ENCODE results near the gene PODN. TPM values are rescaled to one million over a fixed set of nuclear protein-coding genes. Genes with fewer than 3 reads are reported as not detected.

PODN gene
- total RNA-seq, 1 experiment from 2014 or later, result 0.23 TPM

- DNase-seq (ENCODE audit: low read depth, low spot score) (no peak), ATAC-seq (no peak)
- no peaks in the 10 kb centered on the region for H3K36me3 ChIP-seq (ENCODE audit: control insufficient read depth, insufficient read depth, low read length)
- H3K27me3 ChIP-seq (ENCODE audit: control insufficient read depth, insufficient read depth, low read length), result no peaks in the 10 kb centered on the region
- CTCF ChIA-PET, result interaction anchor here (0.6 kb wide), 1 partner anchor 39 kb away, joined by 5 read pairs; no protein-coding TSS in a partner anchor
- H3K4me3 ChIP-seq (ENCODE audit: low read depth in 2 of 2, low read length in 2 of 2), result no peak overlapping the region
- TF ChIP-seq POLR2AphosphoS5 (IDR thresholded peaks at IDR 0.05; ENCODE audit: low read depth, low read length) (no peak), CTCF (IDR thresholded peaks at IDR 0.05) (no peak), TCF7L2 (IDR thresholded peaks at IDR 0.05; ENCODE audit: low read depth, low read length) (no peak), REST (IDR thresholded peaks at IDR 0.05; ENCODE audit: insufficient read depth in 1 of 2, low read depth in 2 of 2, low read length in 1 of 2) (no peak)
- intact Hi-C loops (cut with micrococcal nuclease; ENCODE audit: unreplicated experiment) (no loop called here), in situ Hi-C loops (cut with HindIII; ENCODE audit: low pct_unique_long_range_greater_than_20kb, low sequenced_read_pairs) (no loop called here)
- H3K4me1 ChIP-seq (ENCODE audit: control insufficient read depth, insufficient read depth, low read length), result no peaks in the 10 kb centered on the region
- H3K27ac ChIP-seq (ENCODE audit: low read length), result no peak overlapping the region
- POLR2A ChIA-PET, result no interaction called here
- BruUV-seq (replicated peaks), result no TSS peak
- H3K9me3 ChIP-seq (ENCODE audit: control insufficient read depth, insufficient read depth, low read depth, low read length), result no peaks in the 10 kb centered on the region
These were observed 19.5 kb downstream of the PODN start for GRCh38 chr1:53081384-53082066.

- ATAC-seq, result no peak
- in situ Hi-C loops (cut with HindIII; ENCODE audit: low pct_unique_long_range_greater_than_20kb, low sequenced_read_pairs) (no loop called here), intact Hi-C loops (cut with micrococcal nuclease; ENCODE audit: unreplicated experiment) (no loop called here)
- H3K4me1 ChIP-seq (ENCODE audit: control insufficient read depth, insufficient read depth, low read length), result no peaks in the 10 kb centered on the region
- ChIA-PET CTCF (no interaction called here), POLR2A (no interaction called here)
- H3K36me3 ChIP-seq (ENCODE audit: control insufficient read depth, insufficient read depth, low read length), result no peaks in the 10 kb centered on the region
- TF ChIP-seq TCF7L2 (IDR thresholded peaks at IDR 0.05; ENCODE audit: low read depth, low read length) (no peak), REST (IDR thresholded peaks at IDR 0.05; ENCODE audit: insufficient read depth in 1 of 2, low read depth in 2 of 2, low read length in 1 of 2) (no peak), POLR2AphosphoS5 (IDR thresholded peaks at IDR 0.05; ENCODE audit: low read depth, low read length) (no peak), CTCF (IDR thresholded peaks at IDR 0.05) (no peak), SIN3A (IDR thresholded peaks at IDR 0.05; ENCODE audit: borderline replicate concordance, insufficient read depth, low read depth, low read length) (no peak)
- no peaks in the 10 kb centered on the region for H3K27me3 ChIP-seq (ENCODE audit: control insufficient read depth, insufficient read depth, low read length)
- DNase-seq (ENCODE audit: low read depth, low spot score), result no peak
- H3K9me3 ChIP-seq (ENCODE audit: control insufficient read depth, insufficient read depth, low read depth, low read length), result no peaks in the 10 kb centered on the region
- no peak overlapping the region for H3K27ac ChIP-seq (ENCODE audit: low read length)
- no peak overlapping the region for H3K4me3 ChIP-seq (ENCODE audit: low read depth in 2 of 2, low read length in 2 of 2)
- no TSS peak for BruUV-seq (replicated peaks)
These were observed 20.9 kb downstream of the PODN start for GRCh38 chr1:53082826-53083455.

All from Panc1 (cell line).